H9 (cell line): ENCODE results near the gene ZFAND5. TPM values are rescaled to one million over a fixed set of nuclear protein-coding genes. Genes with fewer than 3 reads are reported as not detected.

Experiments used
- DNase-seq: peaks from one replicate; pipeline ENCODE4 v3.0.0-alpha.2; 2017
- H2AFZ ChIP-seq: one replicate; pipeline ENCODE4 v1.6.1; 2013; ENCODE audit warnings: mild to moderate bottlenecking, low read length, control low read depth, moderate library complexity
- H2AK5ac ChIP-seq: 2 replicates; pipeline ENCODE4 v1.6.1; 2013; ENCODE audit warnings: low read length, control low read depth, mixed read lengths; ENCODE audit not compliant: insufficient read length
- H2BK120ac ChIP-seq: one replicate; pipeline ENCODE4 v1.6.1; 2013; ENCODE audit warnings: low read depth, mild to moderate bottlenecking, low read length, control low read depth, inconsistent platforms; ENCODE audit not compliant: poor library complexity, severe bottlenecking
- H2BK12ac ChIP-seq: 2 replicates; pipeline ENCODE4 v1.6.1; 2013; ENCODE audit warnings: low read length, control low read depth, mixed read lengths, low read depth; ENCODE audit not compliant: insufficient read length
- H2BK15ac ChIP-seq: 2 replicates; pipeline ENCODE4 v1.6.1; 2013; ENCODE audit warnings: low read depth, low read length, control low read depth
- H2BK20ac ChIP-seq: one replicate; pipeline ENCODE4 v1.6.1; 2013; ENCODE audit warnings: low read depth, mild to moderate bottlenecking, low read length, control low read depth, inconsistent platforms; ENCODE audit not compliant: poor library complexity, severe bottlenecking
- H2BK5ac ChIP-seq: 2 replicates; pipeline ENCODE4 v1.6.1; 2013; ENCODE audit warnings: low read length, control low read depth, mixed read lengths; ENCODE audit not compliant: insufficient read length
- H3K14ac ChIP-seq: 2 replicates; pipeline ENCODE4 v1.6.1; 2013; ENCODE audit warnings: low read length, control low read depth; ENCODE audit not compliant: insufficient read depth
- H3K18ac ChIP-seq: 2 replicates; pipeline ENCODE4 v1.6.1; 2013; ENCODE audit warnings: low read depth, mild to moderate bottlenecking, mixed read lengths, low read length, control low read depth; ENCODE audit not compliant: insufficient read length
- H3K23ac ChIP-seq: 2 replicates; pipeline ENCODE4 v1.6.1; 2013; ENCODE audit warnings: low read length, control low read depth, mixed read lengths, low read depth; ENCODE audit not compliant: insufficient read length
- H3K23me2 ChIP-seq: 2 replicates; pipeline ENCODE4 v1.6.1; 2013; ENCODE audit warnings: low read depth, mild to moderate bottlenecking, mixed read lengths, low read length, control low read depth; ENCODE audit not compliant: insufficient read length, poor library complexity, severe bottlenecking
- H3K27ac ChIP-seq: 2 replicates; pipeline ENCODE4 v1.5.1; 2013; ENCODE audit warnings: low read length, control low read depth, mixed read lengths, low read depth; ENCODE audit not compliant: insufficient read length
- H3K27me3 ChIP-seq: 2 replicates; pipeline ENCODE4 v1.6.1; 2013; ENCODE audit warnings: low read length, control low read depth, inconsistent platforms; ENCODE audit not compliant: insufficient read depth
- H3K4ac ChIP-seq: 2 replicates; pipeline ENCODE4 v1.6.1; 2013; ENCODE audit warnings: low read depth, mild to moderate bottlenecking, control low read depth, inconsistent platforms, low read length, moderate library complexity
- H3K4me1 ChIP-seq: 2 replicates; pipeline ENCODE4 v1.6.1; 2013; ENCODE audit warnings: low read length, control low read depth, inconsistent platforms; ENCODE audit not compliant: insufficient read depth
- H3K4me2 ChIP-seq: 2 replicates; pipeline ENCODE4 v1.6.1; 2013; ENCODE audit warnings: low read length, control low read depth, mixed read lengths; ENCODE audit not compliant: insufficient read length, insufficient read depth
- H3K56ac ChIP-seq: 2 replicates; pipeline ENCODE4 v1.6.1; 2013; ENCODE audit warnings: low read depth, mild to moderate bottlenecking, mixed read lengths, low read length, control low read depth; ENCODE audit not compliant: insufficient read length
- H3K79me1 ChIP-seq: 2 replicates; pipeline ENCODE4 v1.6.1; 2013; ENCODE audit warnings: low read depth, mild to moderate bottlenecking, moderate library complexity, low read length, control low read depth, inconsistent platforms; ENCODE audit not compliant: insufficient read depth, poor library complexity, severe bottlenecking
- H3K79me2 ChIP-seq: 2 replicates; pipeline ENCODE4 v1.6.1; 2013; ENCODE audit warnings: low read length, control low read depth, inconsistent platforms; ENCODE audit not compliant: insufficient read depth
- H3K9ac ChIP-seq: 2 replicates; pipeline ENCODE4 v1.6.1; 2013; ENCODE audit warnings: low read length, control low read depth, mixed read lengths; ENCODE audit not compliant: insufficient read length; ENCODE audit errors: extremely low read depth
- H3K9me3 ChIP-seq: one replicate; pipeline ENCODE4 v1.6.1; 2013; ENCODE audit warnings: low read depth, low read length, inconsistent platforms; ENCODE audit not compliant: control insufficient read depth
- H3T11ph ChIP-seq: one replicate; pipeline ENCODE4 v1.6.1; 2013; ENCODE audit warnings: mild to moderate bottlenecking, low read length, control low read depth, inconsistent platforms
- H4K20me1 ChIP-seq: one replicate; pipeline ENCODE4 v1.6.1; 2013; ENCODE audit not compliant: control insufficient read depth, insufficient read length, insufficient read depth
- H4K5ac ChIP-seq: 2 replicates; pipeline ENCODE4 v1.6.1; 2013; ENCODE audit warnings: low read depth, mild to moderate bottlenecking, mixed read lengths, low read length, control low read depth; ENCODE audit not compliant: insufficient read length
- H4K8ac ChIP-seq: replicated peaks from 2 replicates; pipeline ENCODE4 v1.6.1; 2013; ENCODE audit warnings: low read length, control low read depth, mixed read lengths, low read depth; ENCODE audit not compliant: insufficient read length
- H4K91ac ChIP-seq: 2 replicates; pipeline ENCODE4 v1.6.1; 2013; ENCODE audit warnings: low read depth, mild to moderate bottlenecking, moderate library complexity, mixed read lengths, low read length, control low read depth; ENCODE audit not compliant: insufficient read length
- H3K27ac Mint-ChIP-seq, 3 experiments: 2 replicates in 2 of 3; 3 replicates in 1 of 3; pipeline ENCODE4 v1.8.0; 2020 to 2021; ENCODE audit warnings: mixed read lengths in 3 of 3, mild to moderate bottlenecking in 1 of 3, moderate library complexity in 1 of 3
- H3K27me3 Mint-ChIP-seq: 2 replicates; pipeline ENCODE4 v1.8.0; 2021; ENCODE audit warnings: low read depth, mild to moderate bottlenecking, moderate library complexity, mixed read lengths
- H3K36me3 Mint-ChIP-seq, 3 experiments: 2 replicates in 2 of 3; 3 replicates in 1 of 3; pipeline ENCODE4 v1.8.0; 2020 to 2021; ENCODE audit warnings: low read depth in 3 of 3, mixed read lengths in 3 of 3; ENCODE audit not compliant: insufficient read depth in 1 of 3
- H3K4me1 Mint-ChIP-seq, 2 experiments: 2 replicates each; pipeline ENCODE4 v1.8.0; 2020; ENCODE audit warnings: mixed read lengths in 2 of 2
- H3K4me3 Mint-ChIP-seq, 2 experiments: 2 replicates in 1 of 2; 3 replicates in 1 of 2; pipeline ENCODE4 v1.8.0; 2020 to 2021; ENCODE audit warnings: mild to moderate bottlenecking in 2 of 2, mixed read lengths in 2 of 2, moderate library complexity in 1 of 2
- H3K9me3 Mint-ChIP-seq, 2 experiments: 2 replicates in 1 of 2; 3 replicates in 1 of 2; pipeline ENCODE4 v1.8.0; 2020; ENCODE audit warnings: mild to moderate bottlenecking in 2 of 2, mixed read lengths in 2 of 2, moderate library complexity in 1 of 2
- CTCF ChIP-seq: fragments of 200-600 bp; sonication (generic); conservative IDR thresholded peaks from 3 replicates; pipeline ENCODE4 v1.8.0; 2021; ENCODE audit warnings: antibody characterized with exemption, mild to moderate bottlenecking
- total RNA-seq: library from RNA; stranded (reverse); gene quantifications from 2 replicates; pipeline ENCODE4 v1.2.1, GENCODE V29; 2021

The ZFAND5 gene
- total RNA-seq, 1 experiment from 2014 or later, result 304 TPM

- Histone ChIP-seq H3K4me1 (no peaks in the 10 kb centered on the region), H4K5ac (no peak overlapping the region), H2BK20ac (no peak overlapping the region), H3K23me2 (peaks cover 7% of the 10 kb centered on the region), H3K18ac (no peak overlapping the region), H2AFZ (no peak overlapping the region), H2AK5ac (no peak overlapping the region), H3K4ac (no peak overlapping the region), H3K23ac (no peak overlapping the region), H2BK12ac (no peak overlapping the region), H3K27me3 (no peaks in the 10 kb centered on the region), H3K56ac (no peak overlapping the region), H3K79me2 (peaks cover 64% of the 10 kb centered on the region), H3T11ph (no peak overlapping the region), H3K4me2 (no peak overlapping the region), H3K14ac (no peak overlapping the region), H4K91ac (no peak overlapping the region), H3K9ac (no peak overlapping the region), H2BK15ac (no peak overlapping the region), H4K8ac (no peak overlapping the region), H3K27ac (no peak overlapping the region), H2BK120ac (no peak overlapping the region), H2BK5ac (no peak overlapping the region), H4K20me1 (no peaks in the 10 kb centered on the region), H3K9me3 (no peaks in the 10 kb centered on the region), H3K79me1 (peaks cover 4% of the 10 kb centered on the region)
- no peaks in the 10 kb centered on the region for H3K27me3 Mint-ChIP-seq
- DNase-seq, result no peak
- H3K27ac Mint-ChIP-seq, result peak overlapping the region in 1 of 3 experiments; percentile 51; a peak in 2 of 7 replicates
- peaks cover under 1 to 2% of the 10 kb centered on the region in 2 experiments; a peak in 1 of 5 replicates for H3K9me3 Mint-ChIP-seq
- peak overlapping the region; percentile 26 to 85; a peak in 3 of 5 replicates for H3K4me3 Mint-ChIP-seq
- H3K4me1 Mint-ChIP-seq, result peaks cover 42 to 50% of the 10 kb centered on the region in 2 experiments
- H3K36me3 Mint-ChIP-seq, result peaks cover 61 to 87% (median 84%) of the 10 kb centered on the region in 3 experiments
- no peak for TF ChIP-seq CTCF
Measured at GRCh38 chr9:72360324-72360723, 4.7 kb downstream of the ZFAND5 start.
